Activated CD4-positive, alpha-beta T cell treated with anti-CD3 and anti-CD28 coated beads for 24 hours (primary cell): ENCODE results near the gene MRPS34.
A peak's percentile ranks its signal among the peaks of the same experiment; 100 is the strongest.
"Not testable (repeated sequence)": the region's sequence is repeated elsewhere in the genome, so short reads cannot be mapped to it uniquely, and the experiment has no call there.

Experiments
- DNase-seq, 2 donors: peaks; one replicate each; pipeline ENCODE4 v3.0.0-alpha.2; 2020; ENCODE audit warnings: low read depth in 2 of 2

MRPS34 gene

GRCh38 chr16:1772908-1773702 lies at the start of gene MRPS34:
MRPS34 (minus strand) TSS chr16:1773134; CDS start chr16:1773119, 15 bp downstream.
- peak; percentile 69 to 76 for DNase-seq

GRCh38 chr16:1821861-1822611 lies 49.1 kb upstream of the MRPS34 start:
- DNase-seq = no peak

- DNase-seq = no peak
These were observed 48.0 kb upstream of the MRPS34 start for GRCh38 chr16:1820946-1821290.

- no peak for DNase-seq
These were observed 47.4 kb upstream of the MRPS34 start for GRCh38 chr16:1820096-1820945.

- DNase-seq = no peak
These were observed 46.7 kb upstream of the MRPS34 start for GRCh38 chr16:1819611-1820010.

- no peak for DNase-seq
These were observed 46.1 kb upstream of the MRPS34 start for GRCh38 chr16:1818873-1819525.

- DNase-seq = no peak
These were observed 45.4 kb upstream of the MRPS34 start for GRCh38 chr16:1818204-1818872.

GRCh38 chr16:1817716-1818115 lies 44.8 kb upstream of the MRPS34 start:
- DNase-seq = no peak

GRCh38 chr16:1817276-1817589 lies 44.3 kb upstream of the MRPS34 start:
- no peak for DNase-seq

- DNase-seq = no peak
These were observed 43.7 kb upstream of the MRPS34 start for GRCh38 chr16:1816396-1817275.

GRCh38 chr16:1815461-1815860 lies 42.5 kb upstream of the MRPS34 start:
- DNase-seq = no peak

GRCh38 chr16:1812732-1813163 lies 39.8 kb upstream of the MRPS34 start:
- peak; percentile 15 to 44 for DNase-seq

- DNase-seq = no peak
These were observed 37.6 kb upstream of the MRPS34 start for GRCh38 chr16:1810536-1810935.

GRCh38 chr16:1810106-1810505 lies 37.2 kb upstream of the MRPS34 start:
- no peak for DNase-seq

- no peak for DNase-seq
These were observed 36.4 kb upstream of the MRPS34 start for GRCh38 chr16:1809281-1809801.

- DNase-seq = no peak
These were observed 35.8 kb upstream of the MRPS34 start for GRCh38 chr16:1808691-1809090.

- no peak for DNase-seq
These were observed 34.7 kb upstream of the MRPS34 start for GRCh38 chr16:1807626-1808025.

- DNase-seq = no peak
These were observed 27.8 kb upstream of the MRPS34 start for GRCh38 chr16:1800701-1801100.

GRCh38 chr16:1799263-1799662 lies 26.3 kb upstream of the MRPS34 start:
- not testable (repeated sequence) for DNase-seq
